ENCODE results near the gene NEK8.
"Not testable (repeated sequence)": the region's sequence is repeated elsewhere in the genome, so short reads cannot be mapped to it uniquely, and the experiment has no call there.

Gene NEK8

GRCh38 chr17:28710861-28711722 is 17.5 kb upstream of the NEK8 start:
- DNase-seq, result peak; percentile 94

- DNase-seq, result no peak
Measured at GRCh38 chr17:28711723-28712031, 16.9 kb upstream of the NEK8 start, which contains the start of gene PROCA1. PROCA1 (minus strand) TSS chr17:28711888; CDS start chr17:28711660, 228 bp downstream.

DNA sequence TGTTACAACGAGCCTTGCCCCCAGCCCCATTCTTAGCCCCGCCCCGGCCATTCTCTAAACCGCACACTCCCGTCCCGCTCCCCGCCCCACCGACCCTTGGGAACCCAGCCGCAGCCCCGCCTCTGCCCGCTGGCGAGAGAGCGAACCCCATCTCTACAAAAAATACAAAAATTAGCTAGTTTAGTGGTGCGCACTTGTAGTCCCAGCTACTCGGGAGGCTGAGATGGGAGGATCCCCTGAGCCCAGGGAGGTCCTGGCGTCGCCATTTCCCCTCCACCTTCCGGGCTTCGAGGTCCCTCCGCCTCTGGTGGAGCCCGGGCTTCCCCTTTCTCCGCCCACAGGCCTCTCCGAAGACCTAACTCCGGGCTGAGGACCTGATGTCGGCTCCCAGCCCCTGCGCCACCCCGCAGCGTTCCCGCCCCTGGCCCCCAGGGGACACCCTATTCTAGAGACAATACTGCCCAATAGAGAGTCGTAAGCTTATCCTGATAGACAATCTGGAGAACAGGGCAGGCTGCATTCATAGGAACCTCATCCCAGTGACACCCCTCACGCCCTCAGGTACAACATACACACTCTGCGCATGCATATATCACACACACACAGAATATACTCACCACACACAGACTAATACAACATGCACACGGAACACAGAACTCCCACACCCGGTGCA is 16.4 kb upstream of the NEK8 start:
- peak; percentile 68 for DNase-seq

DNA sequence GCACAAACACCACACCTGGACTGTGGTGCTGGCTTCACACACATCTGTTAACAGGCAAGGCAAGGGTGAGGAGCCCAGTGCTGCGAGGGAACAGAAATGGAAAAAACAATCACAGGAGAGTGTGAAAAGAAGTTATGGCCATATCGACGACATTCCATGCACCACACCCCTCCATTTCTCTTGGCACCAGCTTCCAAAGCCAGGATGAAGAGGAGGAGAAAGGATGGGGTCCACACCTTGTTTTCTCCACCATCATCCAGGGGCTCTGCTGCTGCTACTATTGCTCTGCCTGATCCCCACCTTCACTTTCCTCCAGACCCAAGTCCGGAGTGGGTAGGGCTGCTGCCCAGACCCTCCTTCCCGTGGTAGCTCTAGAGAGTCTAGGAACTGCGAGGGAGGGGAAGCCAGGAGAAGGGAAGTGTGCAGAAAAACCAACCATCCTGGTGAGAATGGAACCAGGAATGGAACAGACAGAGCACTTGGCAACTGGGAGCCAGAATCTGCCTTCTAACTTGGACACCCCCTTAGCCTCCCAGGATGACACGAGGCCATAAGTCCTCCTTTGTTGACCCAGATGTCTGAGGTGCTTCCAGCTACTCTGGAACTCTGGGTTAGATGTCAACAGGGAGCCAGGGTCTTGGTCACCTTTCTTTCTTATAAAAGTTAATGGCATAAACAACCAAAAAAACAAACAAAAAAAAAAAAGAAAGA is 15.7 kb upstream of the NEK8 start:
- no peak for DNase-seq

DNA sequence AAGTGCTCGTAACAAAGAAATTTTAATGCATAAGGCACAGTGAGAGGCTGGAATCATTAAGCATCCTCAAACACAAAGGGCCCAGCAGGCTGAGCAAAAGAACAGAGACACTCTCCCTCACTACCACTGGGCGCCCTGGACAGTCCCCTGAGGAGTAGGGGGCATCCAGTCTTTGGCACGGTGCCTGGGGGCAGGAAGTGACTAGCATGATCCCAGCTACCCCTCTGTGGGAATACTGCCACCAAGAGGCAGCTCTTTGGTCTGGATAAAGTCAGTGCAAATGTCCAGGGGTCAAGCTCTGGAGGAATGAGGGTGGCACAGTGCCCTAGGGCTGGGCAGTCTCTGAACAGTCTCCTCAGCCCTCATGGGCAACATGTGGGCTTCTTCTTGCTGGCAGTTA is 14.3 kb upstream of the NEK8 start:
- DNase-seq, result no peak

DNA sequence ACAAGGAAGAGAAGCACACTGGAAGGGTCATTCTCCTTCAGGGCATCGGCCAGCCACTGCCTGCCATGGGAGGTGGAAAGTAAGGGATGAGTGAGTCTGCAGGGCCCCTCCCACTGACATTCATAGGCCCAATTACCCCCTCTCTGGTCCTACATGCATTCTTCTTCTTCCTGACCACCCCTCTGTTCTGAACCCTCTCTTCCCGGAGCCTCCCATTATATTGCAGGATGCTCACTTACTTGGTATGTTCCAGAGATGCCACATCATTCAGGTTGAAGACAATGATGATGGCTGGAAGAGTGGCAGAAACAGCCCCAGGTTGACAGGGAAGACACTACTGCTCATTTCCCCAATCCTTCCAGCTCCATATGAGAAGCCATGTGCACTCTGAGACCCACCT is 13.4 kb upstream of the NEK8 start:
- DNase-seq, result no peak

GRCh38 chr17:28716740-28717577 is 11.6 kb upstream of the NEK8 start:
- DNase-seq, result no peak

GRCh38 chr17:28717578-28718332 is 10.8 kb upstream of the NEK8 start, which contains the start of gene RAB34:
RAB34 (minus strand) TSS chr17:28717868; CDS start chr17:28717266, 602 bp downstream.
- no peak for DNase-seq

GRCh38 chr17:28718333-28719020 is 10.1 kb upstream of the NEK8 start:
- no peak for DNase-seq

GRCh38 chr17:28719021-28719433 is 9.6 kb upstream of the NEK8 start:
- DNase-seq, result no peak

DNA sequence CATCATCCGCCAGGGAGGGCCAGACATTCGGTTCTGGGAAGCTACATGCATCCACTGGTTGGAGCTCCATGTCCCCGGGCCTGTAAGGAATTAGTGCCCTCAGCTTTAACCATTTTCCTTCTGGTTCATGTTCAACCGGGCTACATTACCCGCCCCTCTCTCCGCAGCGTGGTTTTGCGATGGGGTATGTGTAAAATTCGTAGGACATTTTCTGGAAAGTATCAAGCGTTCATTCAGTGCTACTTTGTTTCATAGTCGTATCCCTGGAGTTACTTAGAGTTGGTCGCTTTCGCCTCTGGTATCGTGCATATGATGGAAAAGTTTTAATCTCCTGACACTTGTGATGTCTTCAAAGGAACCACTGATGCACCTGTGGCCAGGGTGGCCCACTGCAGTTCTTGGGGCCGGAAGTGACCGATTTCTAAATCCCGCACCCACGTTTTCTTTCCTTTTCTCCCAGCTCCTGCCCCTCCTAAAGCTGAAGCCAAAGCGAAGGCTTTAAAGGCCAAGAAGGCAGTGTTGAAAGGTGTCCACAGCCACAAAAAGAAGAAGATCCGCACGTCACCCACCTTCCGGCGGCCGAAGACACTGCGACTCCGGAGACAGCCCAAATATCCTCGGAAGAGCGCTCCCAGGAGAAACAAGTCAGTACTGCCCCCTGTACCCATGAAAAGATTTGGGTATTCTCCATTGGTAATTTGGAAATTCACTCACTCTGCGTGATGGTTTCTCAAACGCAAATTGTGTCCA is 8.2 kb upstream of the NEK8 start:
- peak; percentile 62 for DNase-seq

- DNase-seq, result not testable (repeated sequence)
Measured at GRCh38 chr17:28720997-28721329, 7.6 kb upstream of the NEK8 start.

DNA sequence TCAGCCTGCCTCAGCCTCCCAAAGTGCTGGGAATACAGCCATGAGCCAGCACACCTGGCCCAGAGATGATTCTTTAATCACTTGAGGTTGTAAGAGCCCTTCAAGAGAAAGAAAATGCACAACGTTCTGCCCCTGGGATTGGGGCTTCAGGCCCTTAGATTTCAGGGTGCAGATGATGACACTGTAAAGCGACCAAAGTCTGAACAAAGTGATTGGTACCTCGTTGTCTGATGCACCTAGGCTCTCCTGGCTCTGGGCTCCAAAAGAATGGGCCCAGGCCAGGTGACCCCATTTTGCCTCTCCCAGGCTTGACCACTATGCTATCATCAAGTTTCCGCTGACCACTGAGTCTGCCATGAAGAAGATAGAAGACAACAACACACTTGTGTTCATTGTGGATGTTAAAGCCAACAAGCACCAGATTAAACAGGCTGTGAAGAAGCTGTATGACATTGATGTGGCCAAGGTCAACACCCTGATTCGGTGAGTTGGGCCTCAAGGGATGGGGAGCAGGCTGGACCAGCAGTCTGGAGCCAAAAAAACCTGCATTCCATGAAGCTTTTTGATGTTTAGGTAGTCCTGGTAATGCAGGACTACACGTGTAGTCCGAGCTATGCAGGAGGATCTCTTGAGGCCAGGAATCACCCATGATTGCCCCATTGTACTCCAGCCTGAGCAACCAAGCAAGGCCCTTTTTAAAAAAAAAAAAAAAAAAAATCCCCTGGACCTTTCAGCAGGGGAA is 6.0 kb upstream of the NEK8 start:
- no peak for DNase-seq

DNA sequence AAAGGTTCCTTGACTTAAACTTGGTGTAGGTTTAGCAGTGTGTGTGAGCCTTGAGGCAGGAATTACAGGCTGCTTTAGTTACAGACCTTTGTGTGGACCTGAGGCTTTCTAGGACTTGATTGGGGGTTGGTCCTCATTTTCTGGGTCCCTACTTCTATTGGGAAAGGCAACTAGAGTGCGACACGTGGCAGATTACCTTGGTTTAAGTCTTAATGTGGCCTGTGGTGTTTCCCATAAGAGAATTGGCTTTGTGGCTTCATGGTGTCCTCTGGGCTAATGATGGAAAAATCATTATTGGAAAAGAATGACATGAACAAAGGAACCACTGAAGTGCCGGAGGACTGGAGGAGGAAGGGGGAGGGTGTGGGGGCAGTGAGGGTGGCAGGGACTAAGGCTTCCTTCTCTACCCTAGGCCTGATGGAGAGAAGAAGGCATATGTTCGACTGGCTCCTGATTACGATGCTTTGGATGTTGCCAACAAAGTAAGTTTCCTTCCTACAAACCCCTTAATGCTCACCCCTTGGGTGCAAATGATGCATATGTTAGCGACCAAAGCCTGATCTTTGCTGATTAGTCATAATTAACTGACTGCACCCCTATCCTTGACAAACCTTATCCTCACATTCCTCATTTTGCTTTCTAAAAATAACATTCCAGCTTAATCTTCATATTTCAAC is 5.3 kb upstream of the NEK8 start:
- no peak for DNase-seq

- DNase-seq, result not testable (repeated sequence)
Measured at GRCh38 chr17:28723836-28724499, 4.6 kb upstream of the NEK8 start.

GRCh38 chr17:28724500-28725165 is 4.0 kb upstream of the NEK8 start:
- DNase-seq, result no peak

GRCh38 chr17:28725166-28725659 is 3.4 kb upstream of the NEK8 start:
- DNase-seq, result no peak

GRCh38 chr17:28725660-28726225 is 2.8 kb upstream of the NEK8 start:
- DNase-seq, result peak; percentile 77
